HG03108 (cell line): ENCODE results near the gene SLC9A9.
A peak's percentile ranks its signal among the peaks of the same experiment; 100 is the strongest.
"Not testable (repeated sequence)": the region's sequence is repeated elsewhere in the genome, so short reads cannot be mapped to it uniquely, and the experiment has no call there.

Experiments used
- ATAC-seq: cut with Tn5 transposase; IDR thresholded peaks from one replicate; pipeline ENCODE4 v1.9.1; 2021; ENCODE audit warnings: moderate library complexity; ENCODE audit not compliant: unreplicated experiment

SLC9A9 gene

GRCh38 chr3:143847787-143848631, at the start of gene SLC9A9:
SLC9A9 (minus strand) TSS chr3:143848468; CDS start chr3:143848322, 146 bp downstream.
- ATAC-seq: peak; percentile 80

GRCh38 chr3:143897576-143898295, 49.5 kb upstream of the SLC9A9 start:
- ATAC-seq: no peak

- no peak for ATAC-seq
Observed at GRCh38 chr3:143896486-143896885, 48.2 kb upstream of the SLC9A9 start.

- ATAC-seq: no peak
Observed at GRCh38 chr3:143895805-143896204, 47.5 kb upstream of the SLC9A9 start.

- ATAC-seq: no peak
Observed at GRCh38 chr3:143888846-143889245, 40.6 kb upstream of the SLC9A9 start.

- no peak for ATAC-seq
Observed at GRCh38 chr3:143888166-143888565, 39.9 kb upstream of the SLC9A9 start.

GRCh38 chr3:143885780-143886427, 37.6 kb upstream of the SLC9A9 start:
- ATAC-seq: peak; percentile 82

GRCh38 chr3:143884861-143885260, 36.6 kb upstream of the SLC9A9 start:
- ATAC-seq: no peak

- no peak for ATAC-seq
Observed at GRCh38 chr3:143883151-143883550, 34.9 kb upstream of the SLC9A9 start.

GRCh38 chr3:143881095-143881494, 32.8 kb upstream of the SLC9A9 start:
- no peak for ATAC-seq

GRCh38 chr3:143875546-143875945, 27.3 kb upstream of the SLC9A9 start:
- ATAC-seq: no peak

GRCh38 chr3:143873553-143873952, 25.3 kb upstream of the SLC9A9 start:
- ATAC-seq: not testable (repeated sequence)

GRCh38 chr3:143865302-143865701, 17.0 kb upstream of the SLC9A9 start:
- no peak for ATAC-seq

GRCh38 chr3:143859465-143860203, 11.4 kb upstream of the SLC9A9 start:
- ATAC-seq: no peak

GRCh38 chr3:143856252-143856970, 8.1 kb upstream of the SLC9A9 start:
- ATAC-seq: no peak

GRCh38 chr3:143855183-143855582, 6.9 kb upstream of the SLC9A9 start:
- ATAC-seq: no peak

- ATAC-seq: no peak
Observed at GRCh38 chr3:143851331-143852017, 3.2 kb upstream of the SLC9A9 start.

- no peak for ATAC-seq
Observed at GRCh38 chr3:143850877-143851276, 2.6 kb upstream of the SLC9A9 start.

GRCh38 chr3:143849854-143850549, 1.7 kb upstream of the SLC9A9 start:
- ATAC-seq: peak; percentile 52
